GM12874 (cell line): ENCODE measurements around the gene SAT2.
A peak's percentile ranks its signal among the peaks of the same experiment; 100 is the strongest.

Source experiments
- TF ChIP-seq, protein P1 (sequence below): IDR thresholded peaks from 2 replicates; pipeline ENCODE4 v1.5.1; 2011; ENCODE audit warnings: low read depth, mild to moderate bottlenecking, control low read depth, low read length, moderate library complexity; ENCODE audit not compliant: insufficient read depth

Gene SAT2

DNA sequence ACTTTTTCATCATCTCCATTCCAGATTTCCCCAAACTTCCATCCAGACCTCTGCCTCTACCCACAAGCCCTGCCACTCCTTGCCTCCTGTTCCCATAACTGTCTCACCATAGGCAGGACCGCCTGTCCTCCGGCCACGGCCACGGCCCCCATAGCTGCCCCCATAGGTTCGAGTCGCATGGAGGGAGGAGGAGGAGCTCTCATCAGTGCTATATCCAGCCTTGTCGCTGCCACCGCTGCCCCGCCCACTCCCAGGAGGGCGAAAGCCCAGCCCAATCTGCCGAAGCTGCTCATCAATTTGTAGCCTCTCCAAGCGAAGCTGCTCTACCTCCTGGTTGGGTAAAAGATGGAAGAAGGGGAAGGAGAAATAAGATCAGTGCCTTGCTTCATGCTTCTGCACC, 34.3 kb downstream of the SAT2 start:
- TF ChIP-seq, protein P1, sequence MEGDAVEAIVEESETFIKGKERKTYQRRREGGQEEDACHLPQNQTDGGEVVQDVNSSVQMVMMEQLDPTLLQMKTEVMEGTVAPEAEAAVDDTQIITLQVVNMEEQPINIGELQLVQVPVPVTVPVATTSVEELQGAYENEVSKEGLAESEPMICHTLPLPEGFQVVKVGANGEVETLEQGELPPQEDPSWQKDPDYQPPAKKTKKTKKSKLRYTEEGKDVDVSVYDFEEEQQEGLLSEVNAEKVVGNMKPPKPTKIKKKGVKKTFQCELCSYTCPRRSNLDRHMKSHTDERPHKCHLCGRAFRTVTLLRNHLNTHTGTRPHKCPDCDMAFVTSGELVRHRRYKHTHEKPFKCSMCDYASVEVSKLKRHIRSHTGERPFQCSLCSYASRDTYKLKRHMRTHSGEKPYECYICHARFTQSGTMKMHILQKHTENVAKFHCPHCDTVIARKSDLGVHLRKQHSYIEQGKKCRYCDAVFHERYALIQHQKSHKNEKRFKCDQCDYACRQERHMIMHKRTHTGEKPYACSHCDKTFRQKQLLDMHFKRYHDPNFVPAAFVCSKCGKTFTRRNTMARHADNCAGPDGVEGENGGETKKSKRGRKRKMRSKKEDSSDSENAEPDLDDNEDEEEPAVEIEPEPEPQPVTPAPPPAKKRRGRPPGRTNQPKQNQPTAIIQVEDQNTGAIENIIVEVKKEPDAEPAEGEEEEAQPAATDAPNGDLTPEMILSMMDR: no peak

DNA sequence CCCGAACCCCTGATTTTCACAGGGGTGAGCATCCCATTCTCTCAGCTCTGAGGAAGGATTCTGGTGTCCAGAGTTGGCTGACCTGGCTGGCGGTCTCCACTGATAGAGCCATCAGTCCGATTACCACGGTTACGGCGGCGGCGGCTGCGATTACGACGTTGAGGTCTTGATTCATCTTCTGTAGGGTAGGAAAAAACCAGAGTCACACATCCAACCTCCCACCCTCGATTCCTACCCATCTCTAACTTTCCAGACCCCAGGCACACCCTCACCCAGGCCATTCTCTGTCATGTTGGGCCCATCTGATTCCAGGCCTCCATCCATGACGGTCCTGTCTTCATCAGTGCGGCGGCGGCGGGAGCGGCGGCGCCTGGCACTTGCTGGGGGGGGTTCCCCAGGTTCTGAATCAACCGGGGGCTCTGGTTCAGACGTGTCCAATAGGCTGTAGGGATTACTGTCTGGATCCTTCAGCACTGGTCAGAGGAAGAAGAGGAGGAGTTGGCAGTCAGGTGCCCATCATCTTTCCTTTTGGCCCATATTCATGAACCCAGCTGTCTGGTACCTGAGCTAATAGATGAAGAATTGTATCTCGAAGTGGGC, 35.1 kb downstream of the SAT2 start:
- TF ChIP-seq, protein P1: no peak

DNA sequence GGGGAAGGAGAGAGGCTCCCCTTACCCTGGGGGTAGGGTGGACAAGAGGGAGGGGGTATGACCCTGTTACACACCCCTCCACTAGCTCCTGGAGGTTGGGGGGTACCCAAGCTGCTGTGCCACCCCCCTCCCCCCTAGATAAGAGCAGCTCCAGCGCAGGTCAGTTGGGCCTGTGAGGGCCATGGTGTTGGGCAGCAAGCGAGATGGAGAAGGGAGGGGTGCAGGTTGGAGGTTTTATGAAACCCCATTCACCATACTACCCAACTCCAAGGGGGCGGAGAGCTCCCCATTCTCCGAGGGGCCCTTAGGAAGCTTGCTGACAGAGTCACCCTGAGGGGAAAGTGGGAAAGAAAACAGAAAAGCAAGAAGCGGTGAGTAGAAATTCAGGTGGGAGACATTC, 36.0 kb downstream of the SAT2 start:
- TF ChIP-seq, protein P1: no peak

DNA sequence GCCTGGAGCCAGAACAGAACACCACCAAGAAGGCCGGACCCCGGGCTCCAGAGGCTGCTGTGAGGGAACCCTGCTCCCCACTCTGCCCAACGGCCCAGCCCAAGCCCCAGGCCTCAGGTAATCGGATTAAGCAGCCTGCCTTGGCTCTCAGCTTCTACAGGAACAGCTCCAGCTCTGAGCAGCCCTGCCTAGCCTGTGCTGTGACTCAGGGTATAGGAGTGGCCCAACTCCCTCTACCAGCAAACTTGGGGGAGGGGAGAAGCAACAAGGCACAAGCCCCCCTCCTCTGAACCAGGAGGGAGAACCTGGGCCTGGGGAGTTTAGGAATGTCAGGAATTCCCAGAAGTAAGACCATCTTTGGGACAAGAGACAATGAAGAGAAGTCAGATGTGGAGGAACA, 36.9 kb downstream of the SAT2 start:
- TF ChIP-seq, protein P1: no peak

DNA sequence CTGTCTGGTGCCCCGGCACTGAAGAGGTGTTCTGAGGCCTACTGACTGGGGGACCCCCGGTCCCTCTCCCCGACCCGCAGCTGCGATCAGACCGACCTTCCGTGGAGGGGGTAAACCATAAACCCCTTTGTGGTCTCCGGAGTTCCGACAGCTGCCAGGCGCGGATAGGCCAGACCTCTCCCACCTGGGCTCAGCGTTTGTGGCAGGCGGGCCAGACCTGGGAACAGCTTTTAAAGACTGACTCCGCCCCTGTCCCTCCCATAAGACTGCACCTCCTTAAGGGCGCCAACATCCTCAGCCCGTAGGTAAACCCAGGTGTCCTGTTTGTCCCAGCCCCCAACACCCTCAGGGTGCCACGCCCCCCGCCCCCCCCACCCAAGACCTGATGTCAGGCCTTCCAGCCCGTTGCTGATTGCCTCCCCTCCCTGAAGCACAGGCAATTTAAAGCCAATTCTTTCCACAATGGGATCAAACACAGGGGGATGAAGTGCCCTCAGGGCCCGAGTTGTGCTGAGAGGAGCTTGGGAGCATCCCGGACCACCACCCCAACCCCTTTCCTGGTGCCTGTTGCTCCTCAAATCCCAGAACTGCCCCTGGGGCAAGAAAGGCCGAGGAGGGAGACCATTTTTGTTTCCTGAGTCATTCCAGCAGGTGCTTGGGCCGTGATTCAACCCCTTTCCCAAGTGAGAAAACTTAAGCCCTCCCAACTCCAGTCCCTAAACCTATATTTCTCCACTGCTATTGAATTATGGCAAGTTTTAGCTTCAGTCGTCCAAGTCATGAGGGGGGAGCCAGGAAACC, 37.5 kb downstream of the SAT2 start, which contains the start of gene SOX15:
Gene SOX15 (minus strand): TSS at position 204 of the 801 bp plus-strand sequence. CDS start 418 bp downstream, outside the sequence.
- TF ChIP-seq, protein P1: no peak

DNA sequence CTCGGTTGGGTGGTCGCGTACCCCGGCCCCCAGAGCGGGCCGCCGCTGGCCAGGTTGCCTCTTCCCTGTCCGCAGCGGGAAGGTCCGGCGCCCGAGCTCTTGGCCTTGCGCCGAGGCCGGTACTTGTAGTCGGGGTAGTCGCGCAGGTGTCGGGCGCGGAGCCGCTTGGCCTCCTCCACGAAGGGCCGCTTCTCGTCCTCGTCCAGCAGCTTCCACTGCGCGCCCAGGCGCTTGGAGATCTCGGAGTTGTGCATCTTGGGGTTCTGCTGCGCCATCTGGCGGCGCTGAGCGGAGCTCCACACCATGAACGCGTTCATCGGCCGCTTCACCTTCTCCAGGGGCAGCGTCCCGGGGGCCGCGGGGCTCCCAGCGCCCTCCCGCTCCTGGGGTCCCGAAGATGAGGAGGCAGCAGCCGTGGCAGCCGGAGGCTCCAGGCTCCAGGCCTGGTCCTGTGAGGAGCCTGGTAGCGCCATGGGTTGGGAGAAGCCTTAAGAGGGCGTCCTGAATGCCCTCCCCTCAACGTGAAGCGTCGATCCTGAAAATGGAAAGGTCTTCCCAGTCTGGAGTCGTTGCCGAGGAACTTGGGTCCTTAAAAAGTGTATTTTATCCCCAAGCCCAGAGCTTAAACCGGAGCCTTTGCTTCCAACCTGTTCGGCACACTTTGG, 38.3 kb downstream of the SAT2 start:
- TF ChIP-seq, protein P1: peak; percentile 74

DNA sequence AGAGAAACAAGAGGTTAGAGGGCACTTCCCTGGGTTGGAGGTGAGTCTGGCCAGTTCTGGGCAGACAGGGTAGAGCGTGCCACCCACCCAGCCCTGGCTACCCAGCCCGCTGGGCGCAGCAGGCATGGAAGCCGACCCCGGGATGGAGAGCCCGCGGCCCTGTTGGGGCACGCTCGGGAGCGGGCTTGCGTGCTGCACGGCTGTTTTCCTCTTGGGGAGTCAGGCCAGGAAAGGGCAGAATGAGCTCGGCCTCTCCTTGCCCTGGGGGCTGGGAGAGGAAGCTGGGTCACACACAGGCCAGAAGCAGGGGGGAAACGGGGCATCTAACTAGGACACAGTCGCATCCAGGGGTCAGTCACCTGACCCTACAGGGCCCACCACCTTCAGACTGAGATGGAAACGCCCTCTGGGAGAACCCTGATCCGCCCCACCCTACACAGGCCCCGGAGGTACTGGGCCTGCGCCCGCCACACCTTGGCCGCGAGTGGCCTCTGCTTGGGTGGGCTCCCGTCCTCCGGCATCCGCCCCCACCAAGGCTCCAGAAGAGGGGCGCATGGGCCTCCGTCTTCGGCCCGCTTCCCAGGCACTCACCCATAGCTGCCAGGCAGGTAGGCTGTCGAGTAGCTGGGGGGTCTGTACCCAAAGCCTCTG, 38.9 kb downstream of the SAT2 start:
- TF ChIP-seq, protein P1: no peak
